GM19372 (cell line): ENCODE measurements around the gene UPK3A.

ENCODE experiments used
- ATAC-seq: cut with Tn5 transposase; IDR thresholded peaks from one replicate; pipeline ENCODE4 v1.9.1; 2021; ENCODE audit warnings: mild to moderate bottlenecking, low read depth, moderate library complexity; ENCODE audit not compliant: unreplicated experiment

Gene UPK3A

GRCh38 chr22:45284705-45285262 is at the start of gene UPK3A:
Gene UPK3A, plus strand, starts transcription at chr22:45284949. Its CDS starts 65 bp downstream, at chr22:45285014.
- ATAC-seq, result no peak

DNA sequence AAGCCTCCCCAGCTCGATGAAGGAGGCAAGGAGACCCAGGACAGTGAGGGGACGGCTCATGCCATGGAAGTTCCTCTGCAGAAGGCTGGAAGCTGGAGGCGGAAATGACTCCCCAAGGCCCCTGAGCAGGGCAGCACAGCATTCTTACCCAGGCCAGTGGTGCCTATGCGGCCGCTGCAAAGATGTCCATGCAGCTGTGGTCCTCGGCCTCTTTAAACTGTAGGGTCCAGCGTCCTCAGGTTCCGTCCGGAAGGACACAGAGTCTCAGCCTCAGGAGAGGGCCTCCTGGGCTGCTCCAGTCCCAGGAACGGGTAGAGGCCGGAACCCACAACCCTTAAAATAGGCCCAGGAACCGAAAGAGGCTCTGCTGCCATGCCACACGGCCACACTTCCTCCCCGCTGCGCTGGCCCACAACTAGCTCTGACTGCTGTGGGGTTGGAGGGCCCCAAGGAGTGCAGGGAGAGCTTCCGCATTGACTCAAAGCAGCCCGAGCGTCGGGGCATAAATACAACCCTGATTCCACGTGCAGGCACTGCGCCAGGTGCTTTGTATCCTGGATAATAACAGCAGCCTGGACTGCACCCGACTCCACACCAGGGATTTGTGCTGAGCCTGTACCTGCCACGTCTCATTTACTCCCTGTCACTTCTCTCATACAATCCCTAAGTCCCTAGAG is 49.5 kb upstream of the UPK3A start:
- ATAC-seq, result peak; percentile 63

DNA sequence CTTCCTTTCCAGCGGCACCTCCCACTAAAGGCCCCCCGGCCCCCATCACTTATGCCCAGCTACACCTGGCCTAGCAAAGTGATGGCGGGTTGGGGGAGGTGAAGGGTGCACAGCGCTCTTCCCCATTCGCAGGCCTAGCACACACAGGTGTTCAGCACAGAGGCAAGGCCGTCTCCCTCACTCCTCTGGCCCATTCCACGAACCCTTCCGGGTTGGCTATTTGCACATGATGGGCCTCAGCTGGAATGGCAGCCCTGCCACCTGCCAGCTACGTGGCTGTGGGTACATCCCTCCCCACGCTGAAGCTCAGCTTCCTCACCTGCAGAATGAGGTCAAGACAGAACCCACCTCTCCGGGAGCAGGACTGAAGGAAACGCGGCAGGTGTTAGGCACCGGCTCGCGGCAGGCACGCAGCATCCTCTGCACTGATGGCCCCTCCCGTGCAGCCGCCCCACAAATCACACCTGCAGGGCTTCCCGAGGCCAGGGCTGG is 48.9 kb upstream of the UPK3A start:
- no peak for ATAC-seq

DNA sequence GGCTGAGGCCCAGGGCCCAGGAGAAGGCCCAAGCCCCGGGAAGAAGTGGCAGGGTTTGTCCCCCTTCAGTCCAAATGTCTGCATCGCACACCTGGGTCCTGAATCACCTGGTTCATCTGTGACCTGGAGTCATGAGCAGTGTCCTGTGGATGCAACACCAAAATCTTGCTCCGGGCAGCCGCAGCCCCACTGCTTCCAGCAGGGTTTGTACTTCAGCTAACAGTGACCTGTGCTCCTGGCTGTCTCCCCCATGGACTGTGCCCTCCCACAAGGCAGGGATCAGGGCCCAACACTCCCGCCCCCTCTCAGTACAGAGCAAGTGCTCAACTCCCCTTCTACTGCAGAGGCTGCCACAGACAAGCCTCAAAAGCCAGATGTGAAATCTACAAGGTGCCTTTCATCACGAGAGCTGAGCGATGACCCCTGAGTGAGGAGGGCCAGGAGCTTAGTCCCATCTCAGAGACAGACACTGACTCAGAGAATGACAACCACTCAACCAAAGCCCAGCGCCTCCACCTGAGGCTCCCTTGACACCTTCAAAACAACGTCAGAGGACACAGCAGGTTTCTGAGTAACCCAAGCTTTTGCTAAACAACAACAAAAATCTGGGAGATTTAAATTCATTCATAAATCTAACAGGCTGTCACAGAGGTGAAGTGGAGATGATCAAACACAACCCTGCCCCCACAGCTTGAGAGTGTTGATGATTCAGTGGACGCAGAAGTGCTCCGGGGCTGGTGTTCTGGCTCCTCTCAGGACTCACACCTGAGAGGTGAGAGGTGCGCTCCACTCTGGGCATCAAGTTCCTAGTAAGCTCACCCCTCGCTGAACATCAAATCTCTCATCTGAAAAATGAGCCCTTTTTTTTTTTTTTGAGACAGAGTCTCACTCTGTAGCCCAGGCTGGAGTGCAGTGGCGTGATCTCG is 47.4 kb upstream of the UPK3A start:
- no peak for ATAC-seq

DNA sequence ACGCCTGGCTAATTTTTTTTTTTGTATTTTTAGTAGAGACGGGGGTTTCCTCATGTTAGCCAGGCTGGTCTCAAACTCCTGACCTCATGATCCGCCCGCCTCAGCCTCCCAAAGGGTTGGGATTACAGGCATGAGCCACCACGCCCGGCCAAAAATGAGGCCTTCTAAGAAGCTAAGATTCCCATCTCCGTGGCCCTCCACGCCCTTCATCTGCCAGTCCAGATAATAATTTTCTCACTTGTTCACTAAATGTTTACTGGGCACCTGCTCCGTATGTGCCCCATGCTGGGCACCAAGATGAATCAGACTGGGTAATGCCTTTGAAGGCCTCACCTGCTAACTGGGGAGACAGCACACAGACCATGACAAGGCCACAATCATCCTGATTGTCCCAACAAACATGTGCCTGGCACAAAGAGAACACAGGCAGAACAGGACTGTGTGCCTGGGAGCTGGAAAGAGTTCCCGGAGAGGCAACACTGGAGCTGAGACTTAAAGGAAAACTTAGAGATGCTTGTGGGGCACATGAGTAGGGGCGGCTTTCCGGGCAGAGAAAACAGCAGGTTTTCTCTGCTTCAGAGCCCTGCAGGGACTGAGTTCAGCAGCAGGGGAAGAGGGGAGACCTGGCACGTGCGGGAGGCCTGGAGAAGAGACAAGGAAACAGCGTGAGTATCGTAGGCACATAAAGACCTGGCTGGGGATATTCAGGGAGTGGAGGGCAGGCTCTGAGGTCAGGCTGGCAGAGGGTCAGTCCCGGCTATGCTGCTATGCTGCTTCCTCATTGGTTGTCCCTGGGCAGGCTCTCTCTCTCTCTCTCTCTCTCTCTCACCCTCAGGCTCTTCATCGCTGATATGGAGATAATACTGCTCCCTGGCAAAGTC is 46.4 kb upstream of the UPK3A start:
- ATAC-seq, result no peak

GRCh38 chr22:45238957-45239680 is 45.6 kb upstream of the UPK3A start:
- ATAC-seq, result no peak

GRCh38 chr22:45239681-45240051 is 45.1 kb upstream of the UPK3A start:
- ATAC-seq, result no peak

GRCh38 chr22:45240104-45240809 is 44.5 kb upstream of the UPK3A start:
- ATAC-seq, result no peak

DNA sequence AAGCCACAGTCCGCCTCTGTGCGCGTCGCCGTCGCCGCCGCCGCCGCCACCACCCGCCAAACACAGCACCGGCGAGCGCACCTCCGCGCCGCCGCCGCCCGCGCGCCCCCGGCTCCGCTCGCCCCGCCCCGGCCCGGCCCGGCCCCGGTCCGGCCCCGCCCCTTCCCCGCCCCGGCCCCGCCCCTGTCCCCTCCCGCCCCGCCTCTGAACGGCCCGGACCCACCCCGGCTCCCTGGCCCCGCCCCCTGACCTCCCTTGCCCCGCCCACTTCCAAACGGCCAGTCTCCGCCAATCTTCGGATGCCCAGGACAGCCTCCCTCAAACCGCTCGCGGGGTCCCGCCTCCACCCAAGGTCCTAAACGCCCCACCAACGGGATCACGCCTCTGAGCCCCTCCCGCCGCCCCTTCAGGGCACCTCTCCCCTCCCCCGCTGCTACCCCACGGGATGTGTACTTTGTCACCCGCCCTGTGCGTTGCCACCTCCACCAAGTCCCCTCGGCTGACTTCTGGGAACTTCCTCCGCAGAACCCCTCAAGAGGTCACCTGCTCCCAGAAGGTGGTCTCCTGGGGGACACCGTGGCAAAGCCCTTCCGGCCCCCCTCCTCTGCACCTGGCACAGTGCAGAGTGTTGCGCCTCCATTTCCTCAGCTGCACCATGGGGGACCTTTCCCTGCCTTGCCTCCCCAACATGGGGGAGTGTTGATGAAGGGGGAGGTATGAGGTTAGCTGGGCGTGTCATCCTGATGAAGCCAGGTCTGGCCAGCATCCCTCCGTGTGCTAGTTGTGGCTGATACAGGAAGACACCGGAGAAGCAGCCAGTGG is 43.7 kb upstream of the UPK3A start, which contains the start of gene KIAA0930:
KIAA0930 (minus strand) TSS at position 85 of the 822 bp plus-strand sequence. CDS start 191 bp downstream, outside the sequence.
- no peak for ATAC-seq

DNA sequence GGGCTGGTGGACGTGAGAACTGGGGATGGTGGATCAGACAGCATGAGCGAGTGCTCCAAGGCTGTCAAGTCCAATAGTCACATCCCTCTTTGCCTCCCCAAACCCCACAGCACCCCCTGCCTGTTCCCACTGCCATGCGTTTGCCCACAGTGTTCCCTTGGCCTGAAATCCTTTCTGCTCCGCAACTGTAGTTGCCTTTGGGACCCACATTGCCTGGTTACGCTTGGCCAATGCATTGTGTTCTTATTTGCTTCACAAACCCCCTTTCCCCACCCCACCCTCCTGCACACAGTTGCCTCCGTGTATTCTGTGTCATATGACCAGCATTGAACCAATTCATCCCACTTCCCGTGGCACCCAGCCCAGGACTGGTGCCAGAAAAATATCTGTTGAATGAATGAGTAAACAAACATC is 42.0 kb upstream of the UPK3A start:
- no peak for ATAC-seq

GRCh38 chr22:45244916-45245315 is 39.8 kb upstream of the UPK3A start:
- ATAC-seq, result no peak

DNA sequence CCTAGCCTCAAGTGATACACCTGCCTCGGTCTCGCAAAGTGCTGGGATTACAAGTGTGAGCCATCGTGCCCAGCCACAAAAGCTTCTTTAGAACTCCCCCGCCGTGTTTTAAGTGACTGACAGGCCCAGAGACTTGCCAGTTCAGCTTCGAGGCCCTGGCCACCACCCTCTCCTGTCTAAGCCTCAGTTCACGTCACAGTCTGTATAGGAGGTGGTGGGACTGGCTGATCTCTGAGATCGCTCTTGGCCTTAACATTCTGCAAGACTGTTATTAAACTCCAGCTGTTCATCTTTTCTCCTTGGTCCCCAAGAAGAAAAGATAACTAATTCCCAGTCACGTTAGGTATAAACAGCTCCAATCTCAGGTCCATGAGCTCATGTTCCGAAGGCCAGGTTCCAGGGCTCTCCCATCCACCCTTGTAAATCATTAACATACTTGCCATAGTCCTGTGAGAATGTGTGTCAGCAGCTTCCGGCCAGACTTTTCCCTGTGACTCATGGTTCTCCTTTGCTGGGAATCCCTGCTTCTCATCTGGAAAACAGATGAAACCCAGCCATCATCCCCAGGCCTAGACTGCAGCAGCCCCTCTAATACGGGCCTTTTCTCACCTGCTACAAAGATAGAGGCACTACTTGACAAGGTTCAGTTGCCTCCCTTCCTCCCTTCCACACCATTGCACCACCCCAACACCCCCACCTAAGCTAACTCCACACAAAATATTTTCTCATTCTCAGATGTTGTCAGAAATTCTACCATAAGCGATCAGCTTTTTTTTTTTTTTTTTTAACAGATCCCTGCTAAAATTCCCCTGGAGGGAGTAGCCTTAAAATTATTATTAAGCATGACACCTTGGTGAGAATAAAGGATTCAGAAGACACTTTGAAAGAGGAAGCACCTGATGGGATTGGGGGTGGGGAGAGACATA is 38.4 kb upstream of the UPK3A start:
- ATAC-seq, result no peak

DNA sequence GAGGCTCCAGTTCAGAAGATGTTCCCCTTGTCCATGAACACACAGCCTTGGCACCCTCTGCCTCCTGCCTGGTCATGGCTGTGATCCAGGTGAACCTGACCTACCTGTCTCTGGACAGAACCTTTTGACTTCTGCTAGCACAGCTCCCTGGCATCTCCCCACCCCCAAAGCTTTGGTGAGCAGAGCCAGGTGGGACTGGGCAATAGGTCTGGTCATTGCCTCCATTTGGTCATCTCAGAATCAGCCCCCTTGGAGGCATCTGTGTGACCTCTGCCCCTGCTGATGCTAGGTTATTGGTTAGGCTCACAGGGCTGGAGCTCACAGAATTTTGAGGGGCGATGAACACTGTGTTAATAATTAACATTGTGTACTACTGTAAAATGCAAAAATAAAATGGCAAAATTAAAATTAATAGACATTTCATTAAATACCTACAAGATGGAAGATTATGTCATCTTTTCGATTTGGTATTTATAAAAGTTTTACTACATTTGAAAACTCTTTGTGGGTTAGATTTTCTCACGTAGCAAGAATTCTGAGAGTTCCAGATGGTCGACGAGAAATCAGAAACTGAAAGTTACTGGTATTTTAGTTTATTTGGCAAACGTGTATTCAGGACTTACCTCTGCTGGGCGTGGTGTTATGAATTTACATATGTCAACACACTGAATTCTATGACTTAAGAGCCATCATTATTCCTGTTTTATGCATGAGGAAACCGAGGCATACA is 35.8 kb upstream of the UPK3A start:
- peak; percentile 54 for ATAC-seq

GRCh38 chr22:45251825-45252224 is 32.9 kb upstream of the UPK3A start:
- ATAC-seq, result no peak

DNA sequence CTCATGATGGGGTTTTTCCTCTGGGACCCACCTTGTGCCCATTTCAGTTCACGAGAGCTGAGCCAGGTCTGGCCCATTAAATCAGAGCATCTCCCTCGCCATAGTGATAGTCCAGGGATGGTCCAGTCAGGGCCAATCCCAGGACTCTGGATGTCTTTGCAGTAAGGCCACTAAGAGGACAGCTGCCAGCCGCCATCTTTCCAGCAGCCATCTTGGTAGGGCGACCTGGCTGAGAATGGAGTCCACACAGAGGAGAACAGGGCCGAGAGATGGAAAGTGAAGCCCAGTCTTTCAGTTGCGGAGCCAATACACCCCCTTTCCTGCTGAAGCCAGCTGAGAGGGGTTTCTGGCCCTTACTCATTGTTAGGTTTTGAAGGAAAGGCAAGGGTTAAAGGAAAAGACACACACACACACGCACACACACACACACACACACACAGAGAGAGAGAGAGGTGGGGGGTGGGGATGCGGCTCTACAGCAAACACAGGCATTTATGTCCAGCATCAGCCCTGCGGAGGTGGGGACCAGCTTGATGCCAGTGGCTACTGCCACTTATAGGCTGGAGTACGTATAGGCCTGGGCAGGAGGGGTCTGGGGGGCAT is 31.6 kb upstream of the UPK3A start:
- ATAC-seq, result no peak

DNA sequence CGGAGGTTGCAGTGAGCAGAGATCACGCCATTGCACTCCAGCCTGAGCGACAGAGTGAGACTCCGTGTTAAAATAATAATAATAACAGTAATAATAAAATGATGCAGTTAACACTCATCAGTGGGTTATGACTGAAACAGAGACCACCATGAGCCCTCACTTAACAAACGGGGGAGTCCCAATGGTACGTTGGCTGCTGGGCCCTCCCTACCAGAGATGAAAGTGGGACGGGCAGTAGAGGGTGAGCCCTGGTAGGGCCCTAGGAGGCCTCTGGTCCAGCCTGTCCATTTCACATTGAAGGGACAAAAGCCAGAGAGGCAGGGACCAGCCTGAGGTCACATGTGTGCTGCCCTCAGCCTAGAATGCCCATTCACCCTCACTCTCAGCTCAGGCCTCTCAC is 30.4 kb upstream of the UPK3A start:
- no peak for ATAC-seq
